Activated gamma-delta T cell (primary cell): ENCODE results near the gene MAP4K3.

Experiments used
- DNase-seq: peaks from one replicate; lab custom pipeline; 2025; lab: John Stamatoyannopoulos, UW

Gene MAP4K3

GRCh38 chr2:39241588-39241987 is 195.5 kb downstream of the MAP4K3 start:
- DNase-seq: no peak

GRCh38 chr2:39240758-39241157 is 196.3 kb downstream of the MAP4K3 start:
- DNase-seq: no peak

- no peak for DNase-seq
Observed at GRCh38 chr2:39234754-39235153, 202.3 kb downstream of the MAP4K3 start.

GRCh38 chr2:39232141-39232540 is 204.9 kb downstream of the MAP4K3 start:
- no peak for DNase-seq

- DNase-seq: no peak
Observed at GRCh38 chr2:39228413-39229209, 208.5 kb downstream of the MAP4K3 start.

GRCh38 chr2:39227628-39228412 is 209.3 kb downstream of the MAP4K3 start:
- DNase-seq: peak; percentile 38

- DNase-seq: no peak
Observed at GRCh38 chr2:39225567-39225966, 211.5 kb downstream of the MAP4K3 start.

GRCh38 chr2:39223909-39224308 is 213.2 kb downstream of the MAP4K3 start:
- no peak for DNase-seq

- DNase-seq: no peak
Observed at GRCh38 chr2:39221459-39221858, 215.6 kb downstream of the MAP4K3 start.

GRCh38 chr2:39220136-39220535 is 216.9 kb downstream of the MAP4K3 start:
- no peak for DNase-seq

- no peak for DNase-seq
Observed at GRCh38 chr2:39218391-39218790, 218.7 kb downstream of the MAP4K3 start.

- DNase-seq: no peak
Observed at GRCh38 chr2:39217192-39217550, 219.9 kb downstream of the MAP4K3 start.

GRCh38 chr2:39216346-39217191 is 220.5 kb downstream of the MAP4K3 start:
- peak; percentile 13 for DNase-seq

GRCh38 chr2:39215545-39215944 is 221.5 kb downstream of the MAP4K3 start:
- no peak for DNase-seq

- no peak for DNase-seq
Observed at GRCh38 chr2:39213015-39213414, 224.1 kb downstream of the MAP4K3 start.

GRCh38 chr2:39210846-39211245 is 226.2 kb downstream of the MAP4K3 start:
- no peak for DNase-seq

GRCh38 chr2:39203382-39203781 is 233.7 kb downstream of the MAP4K3 start:
- DNase-seq: no peak

GRCh38 chr2:39202639-39203369 is 234.3 kb downstream of the MAP4K3 start:
- no peak for DNase-seq
